ENCODE measurements around the gene TGIF1.

Gene TGIF1

GRCh38 chr18:3451183-3451988 lies 1.4 kb downstream of the TGIF1 start:
- no peaks in the 10 kb centered on the region for H3K9me3 ChIP-seq (ENCODE audit: low read depth, low read length)
- TF ChIP-seq FOXP2 (optimal IDR thresholded peaks at IDR 0.05; ENCODE audit: control extremely low read depth, extremely low read length, insufficient read depth) (peak; percentile 63), EZH2 (IDR thresholded peaks at IDR 0.05) (no peak), POLR2AphosphoS5 (IDR thresholded peaks at IDR 0.05; ENCODE audit: borderline replicate concordance, low read depth, low read length) (peak; percentile 78)
- no peak for DNase-seq (ENCODE audit: low read depth, low spot score)

GRCh38 chr18:3451989-3452749 lies 2.2 kb downstream of the TGIF1 start:
- DNase-seq (ENCODE audit: low read depth, low spot score) = no peak
- Histone ChIP-seq H3K27ac (peak overlapping the region; percentile 97), H3K9me3 (ENCODE audit: low read depth, low read length) (no peaks in the 10 kb centered on the region), H3K36me3 (ENCODE audit: insufficient read depth, low read length) (peaks cover 18% of the 10 kb centered on the region), H3K9ac (ENCODE audit: insufficient read length) (peak overlapping the region; percentile 93), H3K4me3 (peak overlapping the region; percentile 80)
- TF ChIP-seq POLR2AphosphoS5 (IDR thresholded peaks at IDR 0.05; ENCODE audit: borderline replicate concordance, low read depth, low read length) (no peak), FOXP2 (optimal IDR thresholded peaks at IDR 0.05; ENCODE audit: control extremely low read depth, extremely low read length, insufficient read depth) (no peak), EZH2 (IDR thresholded peaks at IDR 0.05) (no peak)

More at GRCh38 chr18:3451183-3451988, 1.4 kb downstream of the TGIF1 start:
- H3K4me3 ChIP-seq = peak overlapping the region; percentile 80
- peak overlapping the region; percentile 97 for H3K27ac ChIP-seq
- H3K9ac ChIP-seq (ENCODE audit: insufficient read length) = peak overlapping the region; percentile 93
- peaks cover 10% of the 10 kb centered on the region for H3K36me3 ChIP-seq (ENCODE audit: insufficient read depth, low read length)

- Histone ChIP-seq H3K9ac (ENCODE audit: insufficient read length) (peak overlapping the region; percentile 93), H3K9me3 (ENCODE audit: low read depth, low read length) (no peaks in the 10 kb centered on the region), H3K27ac (peak overlapping the region; percentile 97), H3K4me3 (peak overlapping the region; percentile 80), H3K36me3 (ENCODE audit: insufficient read depth, low read length) (peaks cover 25% of the 10 kb centered on the region)
- TF ChIP-seq POLR2AphosphoS5 (IDR thresholded peaks at IDR 0.05; ENCODE audit: borderline replicate concordance, low read depth, low read length) = no peak
- TF ChIP-seq FOXP2 (optimal IDR thresholded peaks at IDR 0.05; ENCODE audit: control extremely low read depth, extremely low read length, insufficient read depth) = no peak
- TF ChIP-seq EZH2 (IDR thresholded peaks at IDR 0.05) = no peak
- no peak for DNase-seq (ENCODE audit: low read depth, low spot score)
Measured at GRCh38 chr18:3452750-3453539, 3.0 kb downstream of the TGIF1 start.

- peak; percentile 87 for DNase-seq (ENCODE audit: low read depth, low spot score)
- peaks cover 4% of the 10 kb centered on the region; the same call in 1 of the 2 replicates for H3K9me3 ChIP-seq (ENCODE audit: low read depth, low read length)
- peak overlapping the region; percentile 93 for H3K9ac ChIP-seq (ENCODE audit: insufficient read length)
- H3K27ac ChIP-seq = peak overlapping the region; percentile 97
- TF ChIP-seq POLR2AphosphoS5 (IDR thresholded peaks at IDR 0.05; ENCODE audit: borderline replicate concordance, low read depth, low read length) = 0 out of 2 replicates have a peak, but pooled peaks have one; percentile 10
- no peak for TF ChIP-seq FOXP2 (optimal IDR thresholded peaks at IDR 0.05; ENCODE audit: control extremely low read depth, extremely low read length, insufficient read depth)
- TF ChIP-seq EZH2 (IDR thresholded peaks at IDR 0.05) = no peak
- H3K36me3 ChIP-seq (ENCODE audit: insufficient read depth, low read length) = peaks cover 34% of the 10 kb centered on the region
- peak overlapping the region; percentile 80 for H3K4me3 ChIP-seq
Measured at GRCh38 chr18:3453540-3454364, 3.8 kb downstream of the TGIF1 start.

GRCh38 chr18:3454365-3455089 lies 4.6 kb downstream of the TGIF1 start:
- peak overlapping the region; percentile 97 for H3K27ac ChIP-seq
- peaks cover 41% of the 10 kb centered on the region for H3K36me3 ChIP-seq (ENCODE audit: insufficient read depth, low read length)

GRCh38 chr18:3455090-3455635 lies 5.2 kb downstream of the TGIF1 start:
- TF ChIP-seq FOXP2 (optimal IDR thresholded peaks at IDR 0.05; ENCODE audit: control extremely low read depth, extremely low read length, insufficient read depth) = no peak
- TF ChIP-seq POLR2AphosphoS5 (IDR thresholded peaks at IDR 0.05; ENCODE audit: borderline replicate concordance, low read depth, low read length) = no peak
- no peak for TF ChIP-seq EZH2 (IDR thresholded peaks at IDR 0.05)
- peaks cover 4% of the 10 kb centered on the region; the same call in 1 of the 2 replicates for H3K9me3 ChIP-seq (ENCODE audit: low read depth, low read length)
- peaks cover 46% of the 10 kb centered on the region for H3K36me3 ChIP-seq (ENCODE audit: insufficient read depth, low read length)
- peak overlapping the region; percentile 97 for H3K27ac ChIP-seq
- peak overlapping the region; percentile 80 for H3K4me3 ChIP-seq
- peak overlapping the region; percentile 93 for H3K9ac ChIP-seq (ENCODE audit: insufficient read length)
- no peak for DNase-seq (ENCODE audit: low read depth, low spot score)

More at GRCh38 chr18:3454365-3455089, 4.6 kb downstream of the TGIF1 start:
- H3K9ac ChIP-seq (ENCODE audit: insufficient read length) = peak overlapping the region; percentile 93
- TF ChIP-seq FOXP2 (optimal IDR thresholded peaks at IDR 0.05; ENCODE audit: control extremely low read depth, extremely low read length, insufficient read depth) (no peak), EZH2 (IDR thresholded peaks at IDR 0.05) (no peak), POLR2AphosphoS5 (IDR thresholded peaks at IDR 0.05; ENCODE audit: borderline replicate concordance, low read depth, low read length) (no peak)
- H3K9me3 ChIP-seq (ENCODE audit: low read depth, low read length) = peaks cover 4% of the 10 kb centered on the region; the same call in 1 of the 2 replicates
- DNase-seq (ENCODE audit: low read depth, low spot score) = no peak
- peak overlapping the region; percentile 80 for H3K4me3 ChIP-seq
